ENCODE results near the gene HM13. TPM values are rescaled to one million over a fixed set of nuclear protein-coding genes. Genes with fewer than 3 reads are reported as not detected.

Gene HM13
- total and polyA plus RNA-seq, 10 donors: 62.1 to 122 (median 103) TPM

DNA sequence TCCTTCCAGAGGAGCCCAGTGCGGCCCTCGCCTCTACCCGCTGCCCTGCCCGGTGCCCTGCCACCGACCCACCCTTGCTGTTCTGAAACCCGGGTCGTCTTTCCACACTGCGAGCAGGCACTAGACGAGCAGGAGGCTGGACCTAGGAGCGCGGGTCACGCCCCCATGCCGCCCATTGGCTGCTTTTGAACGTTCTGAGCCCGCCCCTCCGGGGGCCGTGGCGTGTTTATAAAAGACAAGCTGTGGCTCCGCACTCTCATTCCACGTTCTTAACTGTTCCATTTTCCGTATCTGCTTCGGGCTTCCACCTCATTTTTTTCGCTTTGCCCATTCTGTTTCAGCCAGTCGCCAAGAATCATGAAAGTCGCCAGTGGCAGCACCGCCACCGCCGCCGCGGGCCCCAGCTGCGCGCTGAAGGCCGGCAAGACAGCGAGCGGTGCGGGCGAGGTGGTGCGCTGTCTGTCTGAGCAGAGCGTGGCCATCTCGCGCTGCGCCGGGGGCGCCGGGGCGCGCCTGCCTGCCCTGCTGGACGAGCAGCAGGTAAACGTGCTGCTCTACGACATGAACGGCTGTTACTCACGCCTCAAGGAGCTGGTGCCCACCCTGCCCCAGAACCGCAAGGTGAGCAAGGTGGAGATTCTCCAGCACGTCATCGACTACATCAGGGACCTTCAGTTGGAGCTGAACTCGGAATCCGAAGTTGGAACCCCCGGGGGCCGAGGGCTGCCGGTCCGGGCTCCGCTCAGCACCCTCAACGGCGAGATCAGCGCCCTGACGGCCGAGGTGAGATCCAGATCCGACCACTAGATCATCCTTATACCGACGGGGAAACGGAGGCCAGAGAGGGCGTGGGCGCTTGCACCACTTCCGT lies 91.0 kb downstream of the HM13 start, which contains the start of gene ID1:
TSS of gene ID1 (plus strand) at position 259 of the 871 bp plus-strand sequence. CDS start at position 358, 99 bp downstream.
- Histone ChIP-seq H3K4me3 (peak within 1 kb of the TSS; percentile 65 to 94 (median 87)), H3K27me3 (replicated peaks in 1 of 7) (peaks cover 0 to 82% (median 18%) of the 10 kb centered on the region in 7 donors), H3K27ac (peak within 1 kb of the TSS; percentile 80 to 91 (median 86)), H3K36me3 (no peaks in the 10 kb centered on the region), H3K4me1 (peaks cover 14 to 79% (median 64%) of the 10 kb centered on the region in 6 donors), H3K9me3 (no peaks in the 10 kb centered on the region)
- DNase-seq: peak; percentile 97
- TF ChIP-seq, protein P1, sequence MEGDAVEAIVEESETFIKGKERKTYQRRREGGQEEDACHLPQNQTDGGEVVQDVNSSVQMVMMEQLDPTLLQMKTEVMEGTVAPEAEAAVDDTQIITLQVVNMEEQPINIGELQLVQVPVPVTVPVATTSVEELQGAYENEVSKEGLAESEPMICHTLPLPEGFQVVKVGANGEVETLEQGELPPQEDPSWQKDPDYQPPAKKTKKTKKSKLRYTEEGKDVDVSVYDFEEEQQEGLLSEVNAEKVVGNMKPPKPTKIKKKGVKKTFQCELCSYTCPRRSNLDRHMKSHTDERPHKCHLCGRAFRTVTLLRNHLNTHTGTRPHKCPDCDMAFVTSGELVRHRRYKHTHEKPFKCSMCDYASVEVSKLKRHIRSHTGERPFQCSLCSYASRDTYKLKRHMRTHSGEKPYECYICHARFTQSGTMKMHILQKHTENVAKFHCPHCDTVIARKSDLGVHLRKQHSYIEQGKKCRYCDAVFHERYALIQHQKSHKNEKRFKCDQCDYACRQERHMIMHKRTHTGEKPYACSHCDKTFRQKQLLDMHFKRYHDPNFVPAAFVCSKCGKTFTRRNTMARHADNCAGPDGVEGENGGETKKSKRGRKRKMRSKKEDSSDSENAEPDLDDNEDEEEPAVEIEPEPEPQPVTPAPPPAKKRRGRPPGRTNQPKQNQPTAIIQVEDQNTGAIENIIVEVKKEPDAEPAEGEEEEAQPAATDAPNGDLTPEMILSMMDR (IDR thresholded peaks at IDR 0.05 in 8 of 11, conservative IDR thresholded peaks at IDR 0.05 in 3 of 11): peak in 3 of 11 experiments; percentile 13 to 33 (median 18)
- peak; percentile 97 to 99 (median 97) for TF ChIP-seq POLR2AphosphoS5 (IDR thresholded peaks at IDR 0.05)
- peak in 1 of 3 donors; percentile 88 for TF ChIP-seq POLR2A (IDR thresholded peaks at IDR 0.05)
- WGBS, 5 donors: 0 to 1% (median 0%) methylated on average over 47 to 74 of the region's 74 CpGs
- intact Hi-C loops (cut with DNase I; ENCODE audit: low total_unique reads): no loop called here

DNA sequence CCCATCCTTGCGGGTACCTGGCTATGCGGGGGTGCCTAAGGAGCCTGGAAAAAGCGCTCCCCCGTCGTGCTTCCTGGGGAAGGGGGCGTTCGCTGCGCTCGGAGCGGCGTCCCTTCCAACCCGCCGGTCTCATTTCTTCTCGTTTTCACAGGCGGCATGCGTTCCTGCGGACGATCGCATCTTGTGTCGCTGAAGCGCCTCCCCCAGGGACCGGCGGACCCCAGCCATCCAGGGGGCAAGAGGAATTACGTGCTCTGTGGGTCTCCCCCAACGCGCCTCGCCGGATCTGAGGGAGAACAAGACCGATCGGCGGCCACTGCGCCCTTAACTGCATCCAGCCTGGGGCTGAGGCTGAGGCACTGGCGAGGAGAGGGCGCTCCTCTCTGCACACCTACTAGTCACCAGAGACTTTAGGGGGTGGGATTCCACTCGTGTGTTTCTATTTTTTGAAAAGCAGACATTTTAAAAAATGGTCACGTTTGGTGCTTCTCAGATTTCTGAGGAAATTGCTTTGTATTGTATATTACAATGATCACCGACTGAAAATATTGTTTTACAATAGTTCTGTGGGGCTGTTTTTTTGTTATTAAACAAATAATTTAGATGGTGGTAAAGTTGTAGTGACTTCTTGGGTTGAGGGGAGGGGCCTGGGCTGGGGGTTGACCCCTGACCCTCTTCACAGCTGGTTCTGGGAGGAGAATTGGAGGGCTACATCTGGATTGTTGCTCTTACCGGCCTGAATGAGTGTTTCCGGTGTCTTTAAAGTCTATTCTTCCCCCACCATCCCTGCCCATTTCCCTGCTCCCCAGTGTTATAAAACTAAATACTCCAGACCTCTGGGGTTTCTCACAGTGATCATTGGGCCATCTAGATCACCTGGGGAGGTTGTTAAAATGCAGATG lies 91.9 kb downstream of the HM13 start:
- Histone ChIP-seq H3K4me3 (peak overlapping the region; percentile 65 to 94 (median 87)), H3K27ac (peak overlapping the region; percentile 80 to 91 (median 86)), H3K36me3 (no peaks in the 10 kb centered on the region), H3K9me3 (no peaks in the 10 kb centered on the region), H3K27me3 (replicated peaks in 1 of 7) (peaks cover 0 to 82% (median 18%) of the 10 kb centered on the region in 7 donors), H3K4me1 (peaks cover 18 to 88% (median 73%) of the 10 kb centered on the region in 6 donors)
- WGBS, 5 donors: 5 to 13% (median 7%) methylated on average over 16 to 39 of the region's 39 CpGs
- DNase-seq: peak; percentile 83
- TF ChIP-seq, protein P1 (IDR thresholded peaks at IDR 0.05 in 8 of 11, conservative IDR thresholded peaks at IDR 0.05 in 3 of 11): no peak
- TF ChIP-seq POLR2A (IDR thresholded peaks at IDR 0.05): no peak
- peak in 2 of 3 donors; percentile 40 to 49 for TF ChIP-seq POLR2AphosphoS5 (IDR thresholded peaks at IDR 0.05)
- intact Hi-C loops (cut with DNase I; ENCODE audit: low total_unique reads): no loop called here

DNA sequence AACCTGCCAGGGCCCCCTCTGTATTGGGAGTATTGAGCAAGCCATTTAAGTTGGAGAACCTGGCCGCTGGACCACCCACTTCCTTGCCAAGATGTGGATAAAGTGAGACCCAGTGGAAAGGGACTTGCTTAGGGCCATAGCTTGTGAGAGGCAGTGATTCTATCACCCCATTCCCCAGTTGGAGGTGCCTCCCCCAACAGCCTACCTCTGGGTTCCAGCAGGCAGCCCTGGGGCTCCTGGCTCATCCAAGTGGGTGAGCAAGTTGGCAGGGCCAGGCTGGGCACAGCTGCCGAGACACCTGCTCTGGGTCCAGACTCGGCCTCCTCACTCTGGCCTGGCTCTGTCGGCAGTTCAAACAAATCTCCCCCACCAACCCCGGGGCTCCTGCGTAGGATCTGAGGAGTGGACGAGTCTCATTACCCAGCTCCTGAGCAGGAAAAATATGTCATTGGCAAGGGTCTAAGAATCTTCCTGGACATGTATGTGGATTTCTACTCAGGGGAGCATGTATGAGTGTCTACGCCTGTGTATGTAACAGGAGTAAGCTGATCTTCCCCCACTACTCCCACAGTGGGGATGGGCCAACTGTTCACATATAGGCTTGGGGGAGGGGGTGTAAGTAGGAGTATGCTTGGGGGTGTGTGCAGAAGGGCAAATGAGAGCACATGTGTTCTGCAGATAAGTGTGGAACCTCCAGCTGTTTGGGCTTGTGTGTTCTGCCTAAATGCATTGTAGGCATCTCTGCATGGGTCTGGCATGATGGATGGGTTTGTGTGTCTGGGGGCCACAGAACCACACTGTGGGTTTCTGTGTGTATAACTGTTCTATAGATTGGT lies 92.8 kb downstream of the HM13 start:
- H3K27me3 ChIP-seq (replicated peaks in 1 of 7): peaks cover 0 to 74% (median 18%) of the 10 kb centered on the region in 7 donors
- peaks cover 19 to 96% (median 82%) of the 10 kb centered on the region in 6 donors for H3K4me1 ChIP-seq
- no peaks in the 10 kb centered on the region for H3K36me3 ChIP-seq
- intact Hi-C loops (cut with DNase I; ENCODE audit: low total_unique reads): no loop called here
- 47 to 82% (median 69%) methylated on average over 5 to 8 of the region's 8 CpGs for WGBS, 5 donors
- H3K27ac ChIP-seq: peak overlapping the region in 7 of 8 donors; percentile 80 to 91 (median 87)
- peak overlapping the region; percentile 65 to 94 (median 87) for H3K4me3 ChIP-seq
- no peak for DNase-seq
- TF ChIP-seq, protein P1 (IDR thresholded peaks at IDR 0.05 in 8 of 11, conservative IDR thresholded peaks at IDR 0.05 in 3 of 11): no peak
- peak in 2 of 3 donors; percentile 33 to 49 for TF ChIP-seq POLR2AphosphoS5 (IDR thresholded peaks at IDR 0.05)
- no peaks in the 10 kb centered on the region for H3K9me3 ChIP-seq
